ENCODE results near the gene ATP11A. TPM values are rescaled to one million over a fixed set of nuclear protein-coding genes. Genes with fewer than 3 reads are reported as not detected.

Gene ATP11A
- total RNA-seq, 4 donors from 2014 or later = 32.1 to 83.6 (median 46.2) TPM

GRCh38 chr13:112928020-112928971 lies 238.5 kb downstream of the ATP11A start:
- Histone ChIP-seq H3K36me3 (no peaks in the 10 kb centered on the region), H3K27ac (no peak overlapping the region), H3K27me3 (no peaks in the 10 kb centered on the region), H3K9me3 (no peaks in the 10 kb centered on the region), H3K4me3 (replicated peaks in 1 of 3) (no peak overlapping the region), H3K4me1 (peaks cover 10 to 11% of the 10 kb centered on the region in 2 donors)
- WGBS, 2 donors = 82% methylated on average over 20 to 21 of the region's 21 CpGs
- TF ChIP-seq CTCF (IDR thresholded peaks at IDR 0.05) (no peak), POLR2A (IDR thresholded peaks at IDR 0.05) (no peak)
- intact Hi-C loops (cut with DNase I) = no loop called here
- no peak for DNase-seq

GRCh38 chr13:112928972-112929782 lies 239.3 kb downstream of the ATP11A start:
- no peaks in the 10 kb centered on the region for H3K27me3 ChIP-seq
- H3K36me3 ChIP-seq = no peaks in the 10 kb centered on the region
- H3K27ac ChIP-seq = no peak overlapping the region
- 21 to 24% methylated on average over 14 to 21 of the region's 21 CpGs for whole genome bisulfite sequencing, 2 donors
- no peaks in the 10 kb centered on the region for H3K9me3 ChIP-seq
- no peak overlapping the region for H3K4me3 ChIP-seq (replicated peaks in 1 of 3)
- peak in 1 of 2 donors; percentile 40 for DNase-seq
- TF ChIP-seq CTCF (IDR thresholded peaks at IDR 0.05) (no peak), POLR2A (IDR thresholded peaks at IDR 0.05) (no peak)
- H3K4me1 ChIP-seq = peaks cover 10 to 11% of the 10 kb centered on the region in 2 donors
- intact Hi-C loops (cut with DNase I) = no loop called here

- Histone ChIP-seq H3K4me3 (replicated peaks in 1 of 3) (no peak overlapping the region), H3K9me3 (no peaks in the 10 kb centered on the region), H3K36me3 (no peaks in the 10 kb centered on the region), H3K27ac (no peak overlapping the region), H3K27me3 (no peaks in the 10 kb centered on the region), H3K4me1 (peaks cover 10 to 11% of the 10 kb centered on the region in 2 donors)
- intact Hi-C loops (cut with DNase I) = no loop called here
- 68 to 73% methylated on average over 8 of the region's 8 CpGs for WGBS, 2 donors
- TF ChIP-seq CTCF (IDR thresholded peaks at IDR 0.05) (no peak), POLR2A (IDR thresholded peaks at IDR 0.05) (no peak)
- DNase-seq = no peak
These were observed 239.9 kb downstream of the ATP11A start for GRCh38 chr13:112929783-112930055.

- Histone ChIP-seq H3K27me3 (no peaks in the 10 kb centered on the region), H3K4me3 (replicated peaks in 1 of 3) (no peak overlapping the region), H3K36me3 (no peaks in the 10 kb centered on the region), H3K9me3 (no peaks in the 10 kb centered on the region), H3K27ac (no peak overlapping the region), H3K4me1 (peaks cover 10 to 11% of the 10 kb centered on the region in 2 donors)
- DNase-seq = no peak
- no peak for TF ChIP-seq CTCF (IDR thresholded peaks at IDR 0.05)
- TF ChIP-seq POLR2A (IDR thresholded peaks at IDR 0.05) = no peak
- intact Hi-C loops (cut with DNase I) = no loop called here
These were observed 240.4 kb downstream of the ATP11A start for GRCh38 chr13:112930192-112930591.

Measured in thyroid gland (tissue), 4 donors.